ENCODE results near the gene ST7.

Gene ST7

GRCh38 chr7:117017017-117017451, 63.7 kb downstream of the ST7 start:
- in situ Hi-C loops (cut with MboI; ENCODE audit: low sequenced_read_pairs, unreplicated experiment), result no loop called here
- DNase-seq (ENCODE audit: low spot score), result no peak
- TF ChIP-seq CTCF (IDR thresholded peaks at IDR 0.05; ENCODE audit: borderline replicate concordance, control extremely low read depth, extremely low read depth, insufficient read depth, missing control alignments), result no peak

- no peak for TF ChIP-seq CTCF (IDR thresholded peaks at IDR 0.05; ENCODE audit: borderline replicate concordance, control extremely low read depth, extremely low read depth, insufficient read depth, missing control alignments)
- in situ Hi-C loops (cut with MboI; ENCODE audit: low sequenced_read_pairs, unreplicated experiment), result no loop called here
Measured at GRCh38 chr7:117017702-117018266, 64.5 kb downstream of the ST7 start.

GRCh38 chr7:117018713-117019112, 65.4 kb downstream of the ST7 start:
- in situ Hi-C loops (cut with MboI; ENCODE audit: low sequenced_read_pairs, unreplicated experiment), result no loop called here
- DNase-seq (ENCODE audit: low spot score), result no peak
- no peak for TF ChIP-seq CTCF (IDR thresholded peaks at IDR 0.05; ENCODE audit: borderline replicate concordance, control extremely low read depth, extremely low read depth, insufficient read depth, missing control alignments)

More at GRCh38 chr7:117017702-117018266, 64.5 kb downstream of the ST7 start:
- DNase-seq (ENCODE audit: low spot score), result no peak

- in situ Hi-C loops (cut with MboI; ENCODE audit: low sequenced_read_pairs, unreplicated experiment), result no loop called here
- TF ChIP-seq CTCF (IDR thresholded peaks at IDR 0.05; ENCODE audit: borderline replicate concordance, control extremely low read depth, extremely low read depth, insufficient read depth, missing control alignments), result no peak
- no peak for DNase-seq (ENCODE audit: low spot score)
Measured at GRCh38 chr7:117019287-117019686, 66.0 kb downstream of the ST7 start.

GRCh38 chr7:117019786-117020590, 66.7 kb downstream of the ST7 start:
- in situ Hi-C loops (cut with MboI; ENCODE audit: low sequenced_read_pairs, unreplicated experiment), result no loop called here
- DNase-seq (ENCODE audit: low spot score), result no peak
- no peak for TF ChIP-seq CTCF (IDR thresholded peaks at IDR 0.05; ENCODE audit: borderline replicate concordance, control extremely low read depth, extremely low read depth, insufficient read depth, missing control alignments)

GRCh38 chr7:117020591-117020973, 67.3 kb downstream of the ST7 start:
- no peak for DNase-seq (ENCODE audit: low spot score)
- in situ Hi-C loops (cut with MboI; ENCODE audit: low sequenced_read_pairs, unreplicated experiment), result no loop called here
- TF ChIP-seq CTCF (IDR thresholded peaks at IDR 0.05; ENCODE audit: borderline replicate concordance, control extremely low read depth, extremely low read depth, insufficient read depth, missing control alignments), result no peak
